Neural progenitor cell (in vitro differentiated cells): ENCODE measurements around the gene FBXL2. TPM values are rescaled to one million over a fixed set of nuclear protein-coding genes. Genes with fewer than 3 reads are reported as not detected.

Source experiments
- DNase-seq: peaks from one replicate; pipeline ENCODE4 v3.0.0-alpha.2; 2016; ENCODE audit warnings: low spot score
- H2AFZ ChIP-seq: fragments of 200-600 bp; sonication (generic); replicated peaks from 2 replicates; pipeline ENCODE4 v1.6.1; 2016; ENCODE audit warnings: antibody characterized with exemption
- H3F3A ChIP-seq: fragments of 200-600 bp; sonication (generic); 2 replicates; pipeline ENCODE4 v1.6.1; 2016; ENCODE audit warnings: antibody characterized with exemption, low read depth
- H3K27ac ChIP-seq: fragments of 200-600 bp; sonication (generic); 2 replicates; pipeline ENCODE4 v1.5.1; 2016; ENCODE audit warnings: mild to moderate bottlenecking
- H3K27me3 ChIP-seq: fragments of 200-600 bp; sonication (generic); 2 replicates; pipeline ENCODE4 v1.6.1; 2016; ENCODE audit warnings: mild to moderate bottlenecking, moderate library complexity
- H3K36me3 ChIP-seq: fragments of 200-600 bp; sonication (generic); 2 replicates; pipeline ENCODE4 v1.5.1; 2016
- H3K4me1 ChIP-seq: fragments of 200-600 bp; sonication (generic); 2 replicates; pipeline ENCODE4 v1.6.1; 2016; ENCODE audit warnings: mixed run types
- H3K4me2 ChIP-seq: fragments of 200-600 bp; sonication (generic); 2 replicates; pipeline ENCODE4 v1.6.1; 2016
- H3K4me3 ChIP-seq: fragments of 200-600 bp; sonication (generic); 2 replicates; pipeline ENCODE4 v1.5.1; 2016
- H3K79me2 ChIP-seq: fragments of 200-600 bp; sonication (generic); 2 replicates; pipeline ENCODE4 v1.6.1; 2016; ENCODE audit warnings: low read depth
- H3K9ac ChIP-seq: fragments of 200-600 bp; sonication (generic); 2 replicates; pipeline ENCODE4 v1.6.1; 2016
- H3K9me3 ChIP-seq: fragments of 200-600 bp; sonication (generic); 2 replicates; pipeline ENCODE4 v1.5.1; 2016; ENCODE audit warnings: low read depth
- H4K20me1 ChIP-seq: fragments of 200-600 bp; sonication (generic); 2 replicates; pipeline ENCODE4 v1.6.1; 2016; ENCODE audit warnings: low read depth
- H3K27ac Mint-ChIP-seq: 3 replicates; pipeline ENCODE4 v1.8.0; 2021; ENCODE audit warnings: mixed read lengths
- H3K27me3 Mint-ChIP-seq: 2 replicates; pipeline ENCODE4 v1.8.0; 2022; ENCODE audit warnings: low read depth, mild to moderate bottlenecking, inconsistent platforms, moderate library complexity, mixed read lengths; ENCODE audit not compliant: insufficient read depth
- H3K36me3 Mint-ChIP-seq: 3 replicates; pipeline ENCODE4 v1.8.0; 2021; ENCODE audit warnings: mixed read lengths
- H3K4me1 Mint-ChIP-seq: 3 replicates; pipeline ENCODE4 v1.8.0; 2021; ENCODE audit warnings: mixed read lengths
- H3K4me3 Mint-ChIP-seq: 3 replicates; pipeline ENCODE4 v1.8.0; 2021; ENCODE audit warnings: mild to moderate bottlenecking, moderate library complexity, mixed read lengths
- H3K9me3 Mint-ChIP-seq: 3 replicates; pipeline ENCODE4 v1.8.0; 2020; ENCODE audit warnings: mixed read lengths
- CTCF ChIP-seq: fragments of 200-600 bp; sonication (generic); IDR thresholded peaks from 2 replicates; pipeline ENCODE4 v1.5.1; 2017; ENCODE audit warnings: antibody characterized with exemption, mild to moderate bottlenecking
- EZH2 ChIP-seq: fragments of 200-600 bp; sonication (generic); IDR thresholded peaks from 2 replicates; pipeline ENCODE4 v1.6.1; 2017; ENCODE audit warnings: antibody characterized with exemption, mild to moderate bottlenecking, moderate library complexity
- EZH2phosphoT487 ChIP-seq: fragments of 200-600 bp; sonication (generic); IDR thresholded peaks from 2 replicates; pipeline ENCODE4 v1.6.1; 2017; ENCODE audit warnings: antibody characterized with exemption
- total RNA-seq: library from RNA; depleted of rRNA; stranded (reverse); fragments of >200 nt; gene quantifications from 2 replicates; pipeline ENCODE4 v1.2.3, GENCODE V29; 2015; ENCODE audit warnings: low replicate concordance

The FBXL2 gene
- total RNA-seq, 1 donor from 2014 or later: 18.2 TPM

GRCh38 chr3:33395900-33396299, 118.7 kb downstream of the FBXL2 start:
- Mint-ChIP-seq H3K9me3 (no peaks in the 10 kb centered on the region), H3K36me3 (peaks cover 38% of the 10 kb centered on the region), H3K27me3 (no peaks in the 10 kb centered on the region), H3K4me3 (no peak overlapping the region), H3K4me1 (no peaks in the 10 kb centered on the region), H3K27ac (no peak overlapping the region)
- Histone ChIP-seq H3K27ac (no peak overlapping the region), H3K4me3 (no peak overlapping the region), H3K9me3 (no peaks in the 10 kb centered on the region), H4K20me1 (peaks cover 8% of the 10 kb centered on the region), H3K27me3 (no peaks in the 10 kb centered on the region), H3F3A (no peaks in the 10 kb centered on the region), H3K4me1 (no peaks in the 10 kb centered on the region), H3K79me2 (no peaks in the 10 kb centered on the region), H2AFZ (no peak overlapping the region), H3K36me3 (peaks cover 32% of the 10 kb centered on the region), H3K9ac (no peak overlapping the region), H3K4me2 (no peak overlapping the region)
- TF ChIP-seq CTCF (no peak), EZH2phosphoT487 (no peak), EZH2 (no peak)
- DNase-seq: no peak

- Mint-ChIP-seq H3K9me3 (no peaks in the 10 kb centered on the region), H3K27ac (no peak overlapping the region), H3K4me1 (no peaks in the 10 kb centered on the region), H3K4me3 (no peak overlapping the region), H3K27me3 (no peaks in the 10 kb centered on the region), H3K36me3 (peaks cover 29% of the 10 kb centered on the region)
- no peaks in the 10 kb centered on the region for H3F3A ChIP-seq
- TF ChIP-seq EZH2phosphoT487 (no peak), EZH2 (no peak), CTCF (no peak)
- H3K9ac ChIP-seq: no peak overlapping the region
- no peak overlapping the region for H3K4me3 ChIP-seq
- DNase-seq: no peak
- no peak overlapping the region for H3K27ac ChIP-seq
- no peaks in the 10 kb centered on the region for H3K27me3 ChIP-seq
- H3K4me1 ChIP-seq: no peaks in the 10 kb centered on the region
- H4K20me1 ChIP-seq: peaks cover 8% of the 10 kb centered on the region
- H2AFZ ChIP-seq: no peak overlapping the region
- H3K4me2 ChIP-seq: no peak overlapping the region
- H3K79me2 ChIP-seq: no peaks in the 10 kb centered on the region
- H3K9me3 ChIP-seq: no peaks in the 10 kb centered on the region
- H3K36me3 ChIP-seq: peaks cover 29% of the 10 kb centered on the region
These were observed 121.2 kb downstream of the FBXL2 start for GRCh38 chr3:33398410-33398809.

- no peak overlapping the region for H2AFZ ChIP-seq
- no peak overlapping the region for H3K4me3 Mint-ChIP-seq
These were observed 124.5 kb downstream of the FBXL2 start for GRCh38 chr3:33401781-33402180.

More at GRCh38 chr3:33401781-33402180, 124.5 kb downstream of the FBXL2 start:
- no peaks in the 10 kb centered on the region for H3K4me1 ChIP-seq
- H3K36me3 ChIP-seq: peaks cover 23% of the 10 kb centered on the region
- H4K20me1 ChIP-seq: peaks cover 4% of the 10 kb centered on the region
- no peak for TF ChIP-seq EZH2
- TF ChIP-seq CTCF: no peak
- TF ChIP-seq EZH2phosphoT487: no peak
- H3K27me3 Mint-ChIP-seq: no peaks in the 10 kb centered on the region
- no peaks in the 10 kb centered on the region for H3K4me1 Mint-ChIP-seq
- DNase-seq: no peak
- H3K27ac Mint-ChIP-seq: no peak overlapping the region
- no peak overlapping the region for H3K9ac ChIP-seq
- no peaks in the 10 kb centered on the region for H3K9me3 Mint-ChIP-seq
- no peaks in the 10 kb centered on the region for H3K27me3 ChIP-seq
- H3K4me3 ChIP-seq: no peak overlapping the region
- H3K36me3 Mint-ChIP-seq: peaks cover 25% of the 10 kb centered on the region
- H3K79me2 ChIP-seq: no peaks in the 10 kb centered on the region
- H3K4me2 ChIP-seq: no peak overlapping the region
- H3K27ac ChIP-seq: no peak overlapping the region
- H3K9me3 ChIP-seq: no peaks in the 10 kb centered on the region
- H3F3A ChIP-seq: no peaks in the 10 kb centered on the region
